HCT116 (cell line): ENCODE results near the gene PDE7B. TPM values are rescaled to one million over a fixed set of nuclear protein-coding genes. Genes with fewer than 3 reads are reported as not detected.

Source experiments
- ATAC-seq: fragments of 200-7000 bp; cut with Tn5 transposase; 2 replicates; pipeline ENCODE4 v1.9.1; 2020; ENCODE audit warnings: mild to moderate bottlenecking, moderate library complexity
- BruUV-seq: library from RNA; stranded (reverse); fragments of 400-500 nt; replicated peaks from 2 replicates; lab custom pipeline; 2021; lab: Mats Ljungman, UMichigan
- CTCF ChIA-PET: fragments of 300-600 bp; sonication (Branson Sonifier 250); formaldehyde crosslinking; loops from one replicate; lab custom pipeline; 2021; ENCODE audit warnings: antibody characterized with exemption; lab: Charles Lee
- POLR2A ChIA-PET: fragments of 300-600, 350-600 bp; sonication (Branson Sonifier 250); formaldehyde crosslinking; loops from one replicate; lab custom pipeline; 2021; ENCODE audit warnings: antibody characterized with exemption; lab: Charles Lee
- RAD21 ChIA-PET, 2 experiments: fragments of 300-600 bp; sonication (Branson Sonifier 250); formaldehyde crosslinking; loops; one replicate each; lab custom pipeline; 2023; ENCODE audit warnings: low total read pairs in 2 of 2; ENCODE audit not compliant: uncharacterized antibody in 2 of 2, unreplicated experiment in 2 of 2, low non-redundant PET in 1 of 2; lab: Charles Lee
- DNase-seq: peaks from one replicate; pipeline ENCODE4 v3.0.0-alpha.2; 2010; ENCODE audit warnings: low read depth, low spot score
- H2AFZ ChIP-seq: fragments of 200-600 bp; shearing (Covaris generic), sonication (generic); 2 replicates; pipeline ENCODE4 v1.6.1; 2017; ENCODE audit warnings: low read depth, mixed run types, mixed read lengths, antibody characterized with exemption, low read length; ENCODE audit not compliant: poor library complexity, severe bottlenecking
- H3K27ac ChIP-seq: 2 replicates; pipeline ENCODE4 v1.5.1; 2012; ENCODE audit warnings: low read depth, low read length
- H3K27me3 ChIP-seq: fragments of 200-600 bp; sonication (generic); 2 replicates; pipeline ENCODE4 v1.6.1; 2016; ENCODE audit warnings: mixed run types, low read length, mixed read lengths; ENCODE audit not compliant: insufficient read depth
- H3K36me3 ChIP-seq, 2 experiments: fragments of 200-500 bp in 1 of 2; fragments of 200-600 bp in 1 of 2; sonication (Bioruptor generic) in 1 of 2; sonication (generic) in 1 of 2; 2 replicates each; pipeline versions ENCODE4 v1.5.1 to v1.6.1; 2014 to 2016; ENCODE audit warnings: low read length in 2 of 2, inconsistent platforms in 1 of 2, mixed read lengths in 1 of 2, mixed run types in 1 of 2; ENCODE audit not compliant: insufficient read depth in 2 of 2, control insufficient read depth in 1 of 2
- H3K4me1 ChIP-seq, 2 experiments: fragments of 200-600 bp in 1 of 2; sonication (generic) in 1 of 2; 2 replicates each; pipeline versions ENCODE4 v1.5.1 to v1.6.1; 2012 to 2017; ENCODE audit warnings: low read length in 2 of 2, inconsistent platforms in 1 of 2, mild to moderate bottlenecking in 1 of 2, mixed read lengths in 1 of 2, mixed run types in 1 of 2, moderate library complexity in 1 of 2; ENCODE audit not compliant: insufficient read depth in 2 of 2, control insufficient read depth in 1 of 2
- H3K4me2 ChIP-seq: fragments of 200-600 bp; sonication (generic); 2 replicates; pipeline ENCODE4 v1.6.1; 2017; ENCODE audit warnings: mixed run types, low read length, mixed read lengths
- H3K4me3 ChIP-seq, 2 experiments: fragments of 200-600 bp in 1 of 2; sonication (generic) in 1 of 2; replicated peaks in 1 of 2; 2 replicates each; pipeline ENCODE4 v1.5.1; 2011 to 2016; ENCODE audit warnings: low read length in 2 of 2, control low read depth in 1 of 2, low read depth in 1 of 2, mild to moderate bottlenecking in 1 of 2, mixed read lengths in 1 of 2, mixed run types in 1 of 2
- H3K79me2 ChIP-seq: fragments of 200-600 bp; sonication (generic); 2 replicates; pipeline ENCODE4 v1.6.1; 2017; ENCODE audit warnings: mild to moderate bottlenecking, mixed run types, low read length, moderate library complexity, mixed read lengths; ENCODE audit not compliant: insufficient read depth
- H3K9ac ChIP-seq: fragments of 200-600 bp; sonication (generic); 2 replicates; pipeline ENCODE4 v1.6.1; 2016; ENCODE audit warnings: low read length, mixed read lengths
- H3K9me2 ChIP-seq: fragments of 200-600 bp; sonication (generic), shearing (Covaris generic); 2 replicates; pipeline ENCODE4 v1.6.1; 2017; ENCODE audit warnings: mixed run types, mild to moderate bottlenecking, moderate library complexity; ENCODE audit not compliant: insufficient read depth
- H3K9me3 ChIP-seq, 2 experiments: fragments of 200-500 bp in 1 of 2; fragments of 200-600 bp in 1 of 2; sonication (Bioruptor generic) in 1 of 2; sonication (generic) in 1 of 2; 2 replicates each; pipeline ENCODE4 v1.6.1; 2014 to 2017; ENCODE audit warnings: low read length in 2 of 2, mixed read lengths in 2 of 2, inconsistent platforms in 1 of 2, low read depth in 1 of 2, mild to moderate bottlenecking in 1 of 2, mixed run types in 1 of 2, moderate library complexity in 1 of 2; ENCODE audit not compliant: control insufficient read depth in 1 of 2, insufficient read depth in 1 of 2
- H4K20me1 ChIP-seq: fragments of 200-600 bp; sonication (generic), shearing (Covaris generic); 2 replicates; pipeline ENCODE4 v1.6.1; 2017; ENCODE audit warnings: mixed run types, mild to moderate bottlenecking, moderate library complexity; ENCODE audit not compliant: insufficient read depth
- CBX3 ChIP-seq: IDR thresholded peaks from 2 replicates; pipeline ENCODE4 v1.6.1; 2012; ENCODE audit warnings: low read depth
- EGR1 ChIP-seq: IDR thresholded peaks from 2 replicates; pipeline ENCODE4 v1.6.1; 2012; ENCODE audit warnings: low read depth
- POLR2A ChIP-seq: IDR thresholded peaks from 2 replicates; pipeline ENCODE4 v1.7.0; 2011; ENCODE audit warnings: borderline replicate concordance; ENCODE audit not compliant: insufficient read depth, insufficient read length; ENCODE audit errors: extremely low read depth
- POLR2AphosphoS5 ChIP-seq: IDR thresholded peaks from 2 replicates; pipeline ENCODE4 v1.6.1; 2011; ENCODE audit warnings: mild to moderate bottlenecking, low read depth, low read length, moderate library complexity
- SRF ChIP-seq: IDR thresholded peaks from 2 replicates; pipeline ENCODE4 v1.6.1; 2012; ENCODE audit warnings: low read depth
- TCF7L2 ChIP-seq: IDR thresholded peaks from 2 replicates; pipeline ENCODE4 v1.7.0; 2011; ENCODE audit warnings: borderline replicate concordance, inconsistent platforms; ENCODE audit not compliant: insufficient read depth, insufficient read length; ENCODE audit errors: extremely low read depth
- ZFX ChIP-seq: fragments of 450-650 bp; IDR thresholded peaks from 2 replicates; pipeline ENCODE4 v1.6.1; 2017
- intact Hi-C: fragments of 100-400 bp; cut with micrococcal nuclease; formaldehyde crosslinking; loops from 2 replicates; pipeline ENCODE4 v1.10.0; 2022
- total RNA-seq: library from RNA; stranded (reverse); gene quantifications from one replicate; pipeline ENCODE4 v1.2.1, GENCODE V29; 2021; ENCODE audit not compliant: unreplicated experiment

The PDE7B gene
- total RNA-seq, 1 experiment from 2014 or later, result 0.61 TPM

DNA sequence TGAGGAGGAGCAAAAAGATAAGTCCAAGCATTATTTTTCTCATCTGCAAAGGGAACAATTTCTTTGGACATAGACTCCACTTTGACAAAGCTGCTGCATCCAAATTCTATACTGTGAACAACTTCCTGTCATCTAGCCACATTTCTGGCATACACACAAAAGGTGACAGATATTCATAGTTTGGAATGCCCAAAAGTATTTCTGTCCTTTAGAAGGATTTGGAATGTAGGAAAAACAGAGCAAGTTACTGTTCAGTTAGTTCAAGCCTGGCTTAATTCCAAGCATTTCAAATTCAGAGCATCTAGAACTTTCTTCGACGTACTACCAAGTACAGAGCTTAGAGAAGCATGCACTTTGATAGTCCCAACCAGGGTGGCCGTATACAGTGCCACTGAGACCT, 134.0 kb downstream of the PDE7B start:
- no peaks in the 10 kb centered on the region for H4K20me1 ChIP-seq
- no peaks in the 10 kb centered on the region for H3K4me1 ChIP-seq
- intact Hi-C loops, result no loop called here
- H3K36me3 ChIP-seq, result no peaks in the 10 kb centered on the region
- no peaks in the 10 kb centered on the region for H3K9me2 ChIP-seq
- no peak overlapping the region for H2AFZ ChIP-seq
- H3K27ac ChIP-seq, result no peak overlapping the region
- no peak overlapping the region for H3K4me3 ChIP-seq
- H3K9me3 ChIP-seq, result no peaks in the 10 kb centered on the region
- H3K27me3 ChIP-seq, result no peaks in the 10 kb centered on the region
- H3K9ac ChIP-seq, result no peak overlapping the region
- DNase-seq (no peak), ATAC-seq (no peak)
- ChIA-PET POLR2A (no interaction called here), RAD21 (no interaction called here), CTCF (no interaction called here)
- BruUV-seq, result no TSS peak
- no peaks in the 10 kb centered on the region for H3K79me2 ChIP-seq
- H3K4me2 ChIP-seq, result no peak overlapping the region
- TF ChIP-seq TCF7L2, result no peak
- TF ChIP-seq SRF, result no peak
- no peak for TF ChIP-seq EGR1
- no peak for TF ChIP-seq CBX3

DNA sequence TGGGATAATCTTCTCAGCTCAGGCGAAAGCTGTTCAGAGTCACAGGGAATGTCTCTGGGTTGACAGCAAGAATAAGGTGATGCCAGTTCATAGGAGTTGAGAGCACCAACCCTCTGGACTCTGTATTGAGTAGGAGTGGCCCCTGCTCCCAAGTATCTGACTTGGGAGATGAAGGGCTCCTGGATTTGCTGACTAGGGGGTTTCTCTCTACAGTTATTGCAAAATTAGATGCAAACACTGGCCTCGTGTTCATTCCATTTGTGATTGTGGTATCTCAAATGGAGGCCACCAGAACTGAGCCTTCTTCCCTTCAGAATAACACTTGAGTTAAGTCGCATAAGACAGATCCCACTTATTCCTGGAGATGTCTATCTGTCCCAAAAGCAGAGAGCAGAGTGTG, 135.7 kb downstream of the PDE7B start:
- H3K36me3 ChIP-seq, result no peaks in the 10 kb centered on the region
- H3K9ac ChIP-seq, result no peak overlapping the region
- no peak overlapping the region for H3K4me3 ChIP-seq
- ATAC-seq (no peak), DNase-seq (no peak)
- no peaks in the 10 kb centered on the region for H3K79me2 ChIP-seq
- CTCF ChIA-PET, result no interaction called here
- H3K4me2 ChIP-seq, result no peak overlapping the region
- H2AFZ ChIP-seq, result no peak overlapping the region
- H3K9me2 ChIP-seq, result no peaks in the 10 kb centered on the region
- no peak overlapping the region for H3K27ac ChIP-seq
- H4K20me1 ChIP-seq, result no peaks in the 10 kb centered on the region
- no peaks in the 10 kb centered on the region for H3K4me1 ChIP-seq
- POLR2A ChIA-PET, result no interaction called here
- no TSS peak for BruUV-seq
- H3K27me3 ChIP-seq, result no peaks in the 10 kb centered on the region
- intact Hi-C loops, result no loop called here
- TF ChIP-seq POLR2A, result no peak
- TF ChIP-seq ZFX, result no peak
- no peak for TF ChIP-seq POLR2AphosphoS5
- RAD21 ChIA-PET, result no interaction called here
- no peaks in the 10 kb centered on the region for H3K9me3 ChIP-seq
